Upper lobe of right lung (tissue), 1 donor: ENCODE results near the gene GRIK3. TPM values are rescaled to one million over a fixed set of nuclear protein-coding genes. Genes with fewer than 3 reads are reported as not detected.

ENCODE experiments used
- ATAC-seq: fragments of 200-7000 bp; cut with Tn5 transposase; one replicate; pipeline ENCODE4 v1.9.1; 2020; ENCODE audit warnings: mild to moderate bottlenecking, moderate library complexity
- DNase-seq: peaks from one replicate; pipeline ENCODE4 v3.0.0-alpha.2; 2020
- H3K27ac ChIP-seq: fragments of 200-600 bp; one replicate; pipeline ENCODE4 v1.8.0; 2022
- H3K27me3 ChIP-seq: fragments of 200-600 bp; one replicate; pipeline ENCODE4 v1.8.0; 2022; ENCODE audit warnings: mild to moderate bottlenecking
- H3K36me3 ChIP-seq: fragments of 200-600 bp; one replicate; pipeline ENCODE4 v1.8.0; 2022
- H3K4me1 ChIP-seq: fragments of 200-600 bp; one replicate; pipeline ENCODE4 v1.8.0; 2022
- H3K4me3 ChIP-seq: fragments of 200-600 bp; one replicate; pipeline ENCODE4 v1.8.0; 2022; ENCODE audit warnings: mild to moderate bottlenecking
- H3K9me3 ChIP-seq: fragments of 200-600 bp; one replicate; pipeline ENCODE4 v1.8.0; 2022
- intact Hi-C: fragments of 100-400 bp; cut with DNase I; formaldehyde crosslinking; loops from one replicate; pipeline ENCODE4 v1.11.0; 2022
- total RNA-seq: library from RNA; stranded (reverse); fragmentation: NEBNext Ultra II Directional; extraction: Animal tissue kit (Norgen Biotek cat#: 25700); gene quantifications from one replicate; pipeline ENCODE4 v1.2.1, GENCODE V29; 2021
- TF ChIP-seq, protein P1 (sequence below): fragments of 200-600 bp; IDR thresholded peaks from one replicate; pipeline ENCODE4 v1.8.0; 2022; ENCODE audit warnings: antibody characterized with exemption
- donor health status: DM: no; HTN: yes; CAD: no; lungs with severe emphysema.

The GRIK3 gene
- total RNA-seq, 1 donor from 2014 or later: not detected

DNA sequence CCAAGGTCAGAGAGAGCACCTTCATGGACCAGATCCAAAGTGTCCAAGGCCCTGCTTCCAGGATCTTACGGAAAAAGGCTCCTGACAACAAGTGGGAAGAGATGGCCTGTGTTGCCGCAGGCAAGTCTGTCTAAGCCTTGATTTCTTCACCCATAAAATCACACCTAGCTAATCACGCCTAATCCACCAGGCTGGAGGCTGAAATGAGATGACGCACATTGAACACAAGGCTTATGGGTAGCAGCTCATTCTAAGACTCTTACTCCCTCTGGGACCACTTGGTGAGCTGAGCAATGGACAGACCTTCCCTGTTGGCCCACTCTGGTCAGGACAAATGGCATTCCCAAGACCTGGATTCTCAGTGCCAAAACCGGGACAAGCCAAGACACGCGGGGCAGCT lies 38.2 kb downstream of the GRIK3 start:
- DNase-seq (no peak), ATAC-seq (no peak)
- H3K4me1 ChIP-seq: no peaks in the 10 kb centered on the region
- no peak overlapping the region for H3K4me3 ChIP-seq
- H3K27ac ChIP-seq: no peak overlapping the region
- no peaks in the 10 kb centered on the region for H3K9me3 ChIP-seq
- peaks cover 6% of the 10 kb centered on the region for H3K27me3 ChIP-seq
- TF ChIP-seq, protein P1, sequence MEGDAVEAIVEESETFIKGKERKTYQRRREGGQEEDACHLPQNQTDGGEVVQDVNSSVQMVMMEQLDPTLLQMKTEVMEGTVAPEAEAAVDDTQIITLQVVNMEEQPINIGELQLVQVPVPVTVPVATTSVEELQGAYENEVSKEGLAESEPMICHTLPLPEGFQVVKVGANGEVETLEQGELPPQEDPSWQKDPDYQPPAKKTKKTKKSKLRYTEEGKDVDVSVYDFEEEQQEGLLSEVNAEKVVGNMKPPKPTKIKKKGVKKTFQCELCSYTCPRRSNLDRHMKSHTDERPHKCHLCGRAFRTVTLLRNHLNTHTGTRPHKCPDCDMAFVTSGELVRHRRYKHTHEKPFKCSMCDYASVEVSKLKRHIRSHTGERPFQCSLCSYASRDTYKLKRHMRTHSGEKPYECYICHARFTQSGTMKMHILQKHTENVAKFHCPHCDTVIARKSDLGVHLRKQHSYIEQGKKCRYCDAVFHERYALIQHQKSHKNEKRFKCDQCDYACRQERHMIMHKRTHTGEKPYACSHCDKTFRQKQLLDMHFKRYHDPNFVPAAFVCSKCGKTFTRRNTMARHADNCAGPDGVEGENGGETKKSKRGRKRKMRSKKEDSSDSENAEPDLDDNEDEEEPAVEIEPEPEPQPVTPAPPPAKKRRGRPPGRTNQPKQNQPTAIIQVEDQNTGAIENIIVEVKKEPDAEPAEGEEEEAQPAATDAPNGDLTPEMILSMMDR: no peak
- no peaks in the 10 kb centered on the region for H3K36me3 ChIP-seq
- intact Hi-C loops: no loop called here

DNA sequence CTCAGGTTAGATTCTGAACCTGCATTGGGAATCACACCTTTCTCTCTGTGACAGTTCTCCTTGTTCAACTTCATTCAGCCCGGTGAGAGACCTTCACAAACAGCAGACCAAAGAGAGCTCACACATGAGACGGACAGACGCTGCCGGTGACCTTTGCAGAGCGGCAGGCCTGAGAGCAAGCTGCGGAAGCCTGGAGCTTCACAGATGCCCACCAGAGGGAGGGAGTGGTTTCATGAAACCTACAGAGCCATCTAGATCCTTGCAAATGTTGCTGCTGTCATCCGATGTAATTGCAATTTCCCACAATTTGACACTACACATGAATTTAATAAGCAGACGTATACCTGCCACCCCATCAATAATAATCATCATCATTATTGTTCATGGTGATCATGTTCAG lies 39.4 kb downstream of the GRIK3 start:
- Histone ChIP-seq H3K9me3 (no peaks in the 10 kb centered on the region), H3K4me1 (no peaks in the 10 kb centered on the region), H3K27me3 (no peaks in the 10 kb centered on the region), H3K36me3 (no peaks in the 10 kb centered on the region), H3K4me3 (no peak overlapping the region), H3K27ac (no peak overlapping the region)
- DNase-seq: no peak
- TF ChIP-seq, protein P1: no peak
- intact Hi-C loops: no loop called here
- ATAC-seq: no peak

DNA sequence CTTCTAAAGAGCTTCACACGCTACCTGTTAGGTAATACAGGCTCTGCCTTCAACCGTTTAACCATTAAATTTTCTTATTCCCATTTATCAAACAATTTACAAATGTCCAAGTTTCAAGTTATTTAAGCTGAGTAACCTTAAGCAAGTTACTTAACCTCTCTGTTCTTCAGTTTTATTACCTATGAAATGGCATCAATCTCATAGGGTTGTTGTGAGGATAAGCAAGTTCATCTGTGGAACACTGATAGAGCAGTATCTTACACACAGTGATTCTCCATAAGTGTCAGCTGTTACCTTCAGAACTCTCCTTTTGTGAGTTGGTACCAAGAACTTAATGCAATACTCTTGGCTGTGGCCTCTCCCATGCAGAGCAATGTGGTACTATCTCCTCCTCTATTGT lies 40.0 kb downstream of the GRIK3 start:
- Histone ChIP-seq H3K36me3 (no peaks in the 10 kb centered on the region), H3K4me3 (no peak overlapping the region), H3K27ac (no peak overlapping the region), H3K27me3 (no peaks in the 10 kb centered on the region), H3K9me3 (no peaks in the 10 kb centered on the region), H3K4me1 (peaks cover 3% of the 10 kb centered on the region)
- DNase-seq (no peak), ATAC-seq (no peak)
- TF ChIP-seq, protein P1: no peak
- intact Hi-C loops: no loop called here

DNA sequence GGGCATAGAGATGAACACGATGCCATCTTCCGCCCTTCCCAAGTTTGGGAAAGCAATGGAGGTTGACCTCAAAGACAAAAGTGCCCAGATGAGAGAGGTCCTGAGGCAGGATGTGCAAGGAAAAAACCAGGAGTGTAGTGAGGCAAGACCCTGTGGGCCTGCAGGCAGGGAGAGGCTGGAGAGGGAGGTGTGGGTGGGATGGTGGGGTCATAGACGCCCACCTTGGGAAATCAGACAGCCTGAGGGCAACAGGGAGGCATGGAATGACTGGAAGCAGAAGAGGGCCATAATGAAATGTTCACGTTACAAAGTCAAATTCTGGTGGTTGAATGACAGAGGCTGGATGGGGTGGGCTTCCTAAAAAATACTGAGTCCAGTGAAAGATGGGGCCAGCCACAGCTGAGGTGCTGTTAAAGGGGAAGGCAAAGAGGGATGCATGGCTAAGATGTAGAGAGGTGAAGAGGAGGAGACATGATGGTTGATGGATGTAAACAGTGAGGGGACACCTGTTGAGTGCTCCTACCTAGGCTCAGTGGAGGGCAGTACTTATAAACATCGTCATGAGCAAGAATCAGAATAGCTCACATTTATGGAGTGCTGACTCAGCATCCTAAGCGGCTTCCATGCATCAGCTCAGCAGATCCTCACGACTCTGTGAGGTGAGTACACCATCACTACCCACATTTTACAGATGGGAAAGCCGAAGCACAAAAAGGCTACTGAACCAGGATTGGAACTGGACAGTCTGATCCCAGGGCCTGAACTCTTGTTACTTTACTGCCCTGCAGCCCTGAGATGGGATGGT lies 42.0 kb downstream of the GRIK3 start:
- intact Hi-C loops: no loop called here

DNA sequence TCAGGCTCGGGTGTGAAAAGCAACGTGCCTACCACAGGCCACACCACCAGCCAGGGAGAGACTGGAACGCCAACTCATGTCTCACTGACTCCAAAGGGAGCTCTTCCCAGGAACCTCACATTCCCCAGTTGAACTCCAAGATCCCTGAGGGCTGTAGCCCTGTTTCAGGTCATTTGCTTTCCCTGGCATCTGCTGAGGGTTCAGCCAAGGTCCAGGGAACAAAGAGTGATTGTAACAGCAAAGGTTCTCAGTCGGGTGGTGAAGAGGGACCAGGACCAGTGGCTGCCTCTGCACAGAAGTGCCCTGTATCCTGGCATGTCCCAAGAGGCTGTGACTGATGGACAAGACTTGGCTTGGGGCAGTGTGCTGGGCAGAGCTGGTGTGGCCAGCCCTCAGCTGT lies 42.8 kb downstream of the GRIK3 start:
- ATAC-seq (no peak), DNase-seq (no peak)
- no peaks in the 10 kb centered on the region for H3K36me3 ChIP-seq
- H3K4me3 ChIP-seq: no peak overlapping the region
- peaks cover 6% of the 10 kb centered on the region for H3K4me1 ChIP-seq
- intact Hi-C loops: no loop called here
- no peaks in the 10 kb centered on the region for H3K9me3 ChIP-seq
- H3K27ac ChIP-seq: no peak overlapping the region
- TF ChIP-seq, protein P1: no peak
- no peaks in the 10 kb centered on the region for H3K27me3 ChIP-seq

More for the DNA sequence above, 42.0 kb downstream of the GRIK3 start:
- Histone ChIP-seq H3K27me3 (no peaks in the 10 kb centered on the region), H3K4me1 (peaks cover 6% of the 10 kb centered on the region), H3K9me3 (no peaks in the 10 kb centered on the region), H3K36me3 (no peaks in the 10 kb centered on the region), H3K4me3 (no peak overlapping the region), H3K27ac (no peak overlapping the region)
- ATAC-seq (no peak), DNase-seq (no peak)
- TF ChIP-seq, protein P1: no peak
